ENCODE measurements around the gene MAGI2. TPM values are rescaled to one million over a fixed set of nuclear protein-coding genes. Genes with fewer than 3 reads are reported as not detected.

MAGI2 gene
- total RNA-seq, 1 donor from 2014 or later: 5.4 TPM

DNA sequence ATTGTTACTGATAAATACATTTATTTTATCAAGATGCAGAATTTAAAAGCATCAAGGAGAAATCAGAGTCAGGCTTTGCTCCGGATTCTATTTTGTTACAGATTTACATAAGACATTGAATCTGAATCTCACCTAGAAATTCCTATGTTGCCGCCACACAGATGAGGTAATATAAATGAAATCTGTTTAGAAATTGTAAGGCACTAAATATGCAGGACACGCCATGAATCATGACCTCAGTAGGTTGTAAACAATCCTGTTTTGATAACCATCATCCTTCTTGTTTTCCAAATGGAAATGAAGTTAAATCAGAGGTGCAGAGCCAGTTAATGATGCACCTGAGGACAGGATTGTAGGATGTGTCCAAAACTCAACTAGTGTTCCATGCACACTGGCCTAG, 778.0 kb downstream of the MAGI2 start:
- H4K20me1 ChIP-seq (ENCODE audit: insufficient read depth, low read length): no peaks in the 10 kb centered on the region
- H3K27me3 Mint-ChIP-seq (ENCODE audit: low read depth, unreplicated experiment): no peaks in the 10 kb centered on the region
- H3K27me3 ChIP-seq (ENCODE audit: insufficient read depth, low read length): no peaks in the 10 kb centered on the region
- H3K36me3 ChIP-seq (ENCODE audit: insufficient read depth, low read length): no peaks in the 10 kb centered on the region
- DNase-seq (ENCODE audit: low read depth) (no peak), FAIRE-seq (no peak)
- no peaks in the 10 kb centered on the region for H3K36me3 Mint-ChIP-seq (ENCODE audit: low read depth, unreplicated experiment)
- TF ChIP-seq, protein P1, sequence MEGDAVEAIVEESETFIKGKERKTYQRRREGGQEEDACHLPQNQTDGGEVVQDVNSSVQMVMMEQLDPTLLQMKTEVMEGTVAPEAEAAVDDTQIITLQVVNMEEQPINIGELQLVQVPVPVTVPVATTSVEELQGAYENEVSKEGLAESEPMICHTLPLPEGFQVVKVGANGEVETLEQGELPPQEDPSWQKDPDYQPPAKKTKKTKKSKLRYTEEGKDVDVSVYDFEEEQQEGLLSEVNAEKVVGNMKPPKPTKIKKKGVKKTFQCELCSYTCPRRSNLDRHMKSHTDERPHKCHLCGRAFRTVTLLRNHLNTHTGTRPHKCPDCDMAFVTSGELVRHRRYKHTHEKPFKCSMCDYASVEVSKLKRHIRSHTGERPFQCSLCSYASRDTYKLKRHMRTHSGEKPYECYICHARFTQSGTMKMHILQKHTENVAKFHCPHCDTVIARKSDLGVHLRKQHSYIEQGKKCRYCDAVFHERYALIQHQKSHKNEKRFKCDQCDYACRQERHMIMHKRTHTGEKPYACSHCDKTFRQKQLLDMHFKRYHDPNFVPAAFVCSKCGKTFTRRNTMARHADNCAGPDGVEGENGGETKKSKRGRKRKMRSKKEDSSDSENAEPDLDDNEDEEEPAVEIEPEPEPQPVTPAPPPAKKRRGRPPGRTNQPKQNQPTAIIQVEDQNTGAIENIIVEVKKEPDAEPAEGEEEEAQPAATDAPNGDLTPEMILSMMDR (IDR thresholded peaks at IDR 0.05; ENCODE audit: insufficient read depth, low read depth, low read length): no peak
- TF ChIP-seq EZH2 (IDR thresholded peaks at IDR 0.05; ENCODE audit: insufficient read depth, low read length): no peak
- H3K79me2 ChIP-seq (ENCODE audit: insufficient read depth, low read length): no peaks in the 10 kb centered on the region
- H3K9ac ChIP-seq (ENCODE audit: low read length): no peak overlapping the region
- H3K4me2 ChIP-seq (ENCODE audit: low read length): no peak overlapping the region
- no peaks in the 10 kb centered on the region for H3K4me1 ChIP-seq (ENCODE audit: insufficient read depth, low read length)
- H3K9me3 Mint-ChIP-seq (ENCODE audit: unreplicated experiment): no peaks in the 10 kb centered on the region
- H3K4me1 Mint-ChIP-seq (ENCODE audit: low read depth, unreplicated experiment): no peaks in the 10 kb centered on the region
- H3K4me3 ChIP-seq (ENCODE audit: insufficient read depth, low read depth, low read length): no peak overlapping the region
- H3K4me3 Mint-ChIP-seq (ENCODE audit: unreplicated experiment): no peak overlapping the region
- no peak overlapping the region for H3K27ac Mint-ChIP-seq (ENCODE audit: unreplicated experiment)
- H2AFZ ChIP-seq (ENCODE audit: low read depth, low read length): no peak overlapping the region
- no peak overlapping the region for H3K27ac ChIP-seq (ENCODE audit: low read depth, low read length)
- H3K9me3 ChIP-seq (ENCODE audit: insufficient read depth, low read depth, low read length): no peaks in the 10 kb centered on the region

DNA sequence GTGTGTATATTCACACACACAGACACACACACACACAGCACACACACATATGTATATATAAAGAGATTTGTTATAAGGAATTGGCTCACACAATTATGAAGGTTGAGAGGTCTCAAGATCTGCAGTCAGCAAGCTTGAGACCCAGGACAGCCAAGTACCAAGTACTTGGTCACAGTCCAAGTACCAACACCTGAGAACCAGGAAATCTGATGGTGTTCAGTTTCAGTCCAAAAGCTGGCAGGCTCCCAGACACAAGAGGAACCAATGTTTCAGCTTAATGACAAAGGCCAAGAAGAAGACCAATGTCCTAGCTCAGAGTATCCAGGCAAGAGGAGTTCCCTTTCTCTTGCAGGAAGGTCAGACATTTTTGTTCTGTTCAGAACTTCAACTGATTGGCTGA, 780.2 kb downstream of the MAGI2 start:
- Mint-ChIP-seq H3K36me3 (ENCODE audit: low read depth, unreplicated experiment) (no peaks in the 10 kb centered on the region), H3K4me1 (ENCODE audit: low read depth, unreplicated experiment) (no peaks in the 10 kb centered on the region), H3K4me3 (ENCODE audit: unreplicated experiment) (no peak overlapping the region), H3K27me3 (ENCODE audit: low read depth, unreplicated experiment) (no peaks in the 10 kb centered on the region), H3K27ac (ENCODE audit: unreplicated experiment) (no peak overlapping the region), H3K9me3 (ENCODE audit: unreplicated experiment) (peaks cover 3% of the 10 kb centered on the region)
- no peak overlapping the region for H3K27ac ChIP-seq (ENCODE audit: low read depth, low read length)
- no peaks in the 10 kb centered on the region for H3K4me1 ChIP-seq (ENCODE audit: insufficient read depth, low read length)
- no peaks in the 10 kb centered on the region for H3K79me2 ChIP-seq (ENCODE audit: insufficient read depth, low read length)
- no peak for DNase-seq (ENCODE audit: low read depth)
- H3K9me3 ChIP-seq (ENCODE audit: insufficient read depth, low read depth, low read length): no peaks in the 10 kb centered on the region
- no peak overlapping the region for H3K4me3 ChIP-seq (ENCODE audit: insufficient read depth, low read depth, low read length)
- no peak overlapping the region for H3K4me2 ChIP-seq (ENCODE audit: low read length)
- no peak for FAIRE-seq
- no peaks in the 10 kb centered on the region for H3K27me3 ChIP-seq (ENCODE audit: insufficient read depth, low read length)
- H2AFZ ChIP-seq (ENCODE audit: low read depth, low read length): no peak overlapping the region
- TF ChIP-seq, protein P1 (IDR thresholded peaks at IDR 0.05; ENCODE audit: insufficient read depth, low read depth, low read length): no peak
- no peak for TF ChIP-seq EZH2 (IDR thresholded peaks at IDR 0.05; ENCODE audit: insufficient read depth, low read length)
- no peaks in the 10 kb centered on the region for H3K36me3 ChIP-seq (ENCODE audit: insufficient read depth, low read length)
- no peaks in the 10 kb centered on the region for H4K20me1 ChIP-seq (ENCODE audit: insufficient read depth, low read length)
- H3K9ac ChIP-seq (ENCODE audit: low read length): no peak overlapping the region

DNA sequence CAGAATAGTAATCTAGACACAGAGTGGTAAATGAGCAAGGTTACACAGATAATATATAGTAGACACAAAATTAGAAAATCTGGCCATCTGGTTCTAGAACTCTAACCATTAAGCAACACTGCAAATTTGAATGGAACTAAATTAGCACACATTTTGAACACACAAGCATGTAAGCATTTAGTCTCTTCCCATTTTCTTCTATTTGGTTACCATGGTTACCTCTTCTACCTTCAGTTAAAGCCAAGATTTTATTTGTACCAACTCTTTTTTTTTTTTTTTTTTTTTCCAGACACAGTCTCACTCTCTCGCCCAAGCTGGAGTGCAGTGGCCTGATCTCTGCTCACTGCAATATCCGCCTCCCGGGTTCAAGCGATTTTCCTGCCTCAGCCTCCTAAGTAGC, 790.5 kb downstream of the MAGI2 start:
- Mint-ChIP-seq H3K27ac (ENCODE audit: unreplicated experiment) (no peak overlapping the region), H3K4me1 (ENCODE audit: low read depth, unreplicated experiment) (no peaks in the 10 kb centered on the region), H3K4me3 (ENCODE audit: unreplicated experiment) (no peak overlapping the region), H3K36me3 (ENCODE audit: low read depth, unreplicated experiment) (no peaks in the 10 kb centered on the region), H3K27me3 (ENCODE audit: low read depth, unreplicated experiment) (no peaks in the 10 kb centered on the region), H3K9me3 (ENCODE audit: unreplicated experiment) (peaks cover 2% of the 10 kb centered on the region)
- FAIRE-seq: no peak
- DNase-seq (ENCODE audit: low read depth): no peak
- H3K27ac ChIP-seq (ENCODE audit: low read depth, low read length): no peak overlapping the region
- no peak overlapping the region for H2AFZ ChIP-seq (ENCODE audit: low read depth, low read length)
- H3K9ac ChIP-seq (ENCODE audit: low read length): no peak overlapping the region
- no peak overlapping the region for H3K4me2 ChIP-seq (ENCODE audit: low read length)
- no peak overlapping the region for H3K4me3 ChIP-seq (ENCODE audit: insufficient read depth, low read depth, low read length)
- H3K27me3 ChIP-seq (ENCODE audit: insufficient read depth, low read length): no peaks in the 10 kb centered on the region
- H3K36me3 ChIP-seq (ENCODE audit: insufficient read depth, low read length): no peaks in the 10 kb centered on the region
- TF ChIP-seq EZH2 (IDR thresholded peaks at IDR 0.05; ENCODE audit: insufficient read depth, low read length): no peak
- TF ChIP-seq, protein P1 (IDR thresholded peaks at IDR 0.05; ENCODE audit: insufficient read depth, low read depth, low read length): no peak
- H4K20me1 ChIP-seq (ENCODE audit: insufficient read depth, low read length): no peaks in the 10 kb centered on the region
- no peaks in the 10 kb centered on the region for H3K4me1 ChIP-seq (ENCODE audit: insufficient read depth, low read length)
- no peaks in the 10 kb centered on the region for H3K9me3 ChIP-seq (ENCODE audit: insufficient read depth, low read depth, low read length)
- H3K79me2 ChIP-seq (ENCODE audit: insufficient read depth, low read length): no peaks in the 10 kb centered on the region

Data from astrocyte (in vitro differentiated cells and primary cell).